K562 (cell line): Measurements from ENCODE around the gene FSTL3. TPM values are rescaled to one million over a fixed set of nuclear protein-coding genes. Genes with fewer than 3 reads are reported as not detected.

Experiments used
- ATAC-seq: fragments of 200-7000 bp; cut with Tn5 transposase; 3 replicates; pipeline ENCODE4 v1.9.1; 2020; ENCODE audit warnings: moderate library complexity
- BruUV-seq: library from RNA; stranded (reverse); fragments of 400-500 nt; replicated peaks from 2 replicates; lab custom pipeline; 2021; lab: Mats Ljungman, UMichigan
- CTCF ChIA-PET: fragments of 300-600 bp; formaldehyde crosslinking; extraction: SDS; loops from one replicate; lab custom pipeline; 2021; ENCODE audit warnings: low intra/inter-chr PET ratio; lab: Yijun Ruan, JAX
- POLR2A ChIA-PET: fragments of 300-600, 350-650 bp; sonication (Branson Sonifier 250); formaldehyde crosslinking; extraction: SDS; loops from one replicate; lab custom pipeline; 2021; ENCODE audit warnings: antibody characterized with exemption, inconsistent platforms; lab: Yijun Ruan, JAX
- DNase-seq, 4 experiments: peaks; one replicate each; pipeline versions ENCODE4 v3.0.0 to v3.0.0-alpha.2; 2011 to 2018; ENCODE audit warnings: low spot score in 3 of 4, mixed read lengths in 3 of 4; ENCODE audit errors: extremely low read depth in 1 of 4
- FAIRE-seq: peaks from 2 replicates; lab custom pipeline; 2011; peaks lifted over from hg19 to GRCh38; lab: Jason Lieb, UNC
- H2AFZ ChIP-seq: 2 replicates; pipeline ENCODE4 v1.6.0; 2011; ENCODE audit warnings: low read depth, low read length, control low read depth, inconsistent platforms
- H3K27ac ChIP-seq: fragments of 200-600 bp; 3 replicates; pipeline ENCODE4 v1.8.0; 2011; ENCODE audit warnings: low read depth, mild to moderate bottlenecking, control low read depth, inconsistent platforms, low read length, moderate library complexity, mixed read lengths; ENCODE audit errors: extremely low read depth
- H3K27me3 ChIP-seq, 2 experiments: fragments of 300-600 bp in 1 of 2; 2 replicates in 1 of 2; 3 replicates in 1 of 2; pipeline versions ENCODE4 v1.6.0 to v1.8.0; 2011; ENCODE audit warnings: inconsistent platforms in 2 of 2, low read length in 2 of 2, mild to moderate bottlenecking in 1 of 2, mixed read lengths in 1 of 2, moderate library complexity in 1 of 2; ENCODE audit not compliant: control insufficient read depth in 2 of 2, insufficient read depth in 2 of 2
- H3K36me3 ChIP-seq: fragments of 300-600 bp; 3 replicates; pipeline ENCODE4 v1.8.0; 2011; ENCODE audit warnings: mild to moderate bottlenecking, low read length, inconsistent platforms; ENCODE audit not compliant: control insufficient read depth, insufficient read depth
- H3K4me1 ChIP-seq, 2 experiments: fragments of 200-600 bp in 1 of 2; replicated peaks in 1 of 2; 2 replicates in 1 of 2; 3 replicates in 1 of 2; pipeline versions ENCODE4 v1.5.1 to v1.8.0; 2011; ENCODE audit warnings: inconsistent platforms in 2 of 2, low read length in 2 of 2, mild to moderate bottlenecking in 1 of 2, mixed read lengths in 1 of 2, moderate library complexity in 1 of 2; ENCODE audit not compliant: control insufficient read depth in 2 of 2, insufficient read depth in 2 of 2
- H3K4me2 ChIP-seq: 2 replicates; pipeline ENCODE4 v1.6.1; 2011; ENCODE audit warnings: low read length, control low read depth, inconsistent platforms, mixed read lengths; ENCODE audit not compliant: insufficient read depth
- H3K4me3 ChIP-seq: fragments of 200-600 bp; sonication (generic), shearing (Covaris generic); 2 replicates; pipeline ENCODE4 v1.5.1; 2016; ENCODE audit warnings: control low read depth, inconsistent platforms
- H3K79me2 ChIP-seq: fragments of 200-600 bp; 3 replicates; pipeline ENCODE4 v1.8.0; 2011; ENCODE audit warnings: low read length, inconsistent platforms; ENCODE audit not compliant: control insufficient read depth, insufficient read depth
- H3K9ac ChIP-seq, 2 experiments: 2 replicates each; pipeline versions ENCODE4 v1.6.0 to v1.6.1; 2011; ENCODE audit warnings: low read depth in 2 of 2, low read length in 2 of 2, control low read depth in 1 of 2, inconsistent platforms in 1 of 2, mild to moderate bottlenecking in 1 of 2, mixed read lengths in 1 of 2; ENCODE audit not compliant: insufficient read depth in 1 of 2
- H3K9me1 ChIP-seq: one replicate; pipeline ENCODE4 v1.6.0; 2011; ENCODE audit warnings: inconsistent platforms, mild to moderate bottlenecking, low read length, moderate library complexity; ENCODE audit not compliant: control insufficient read depth, insufficient read depth
- H3K9me3 ChIP-seq: replicated peaks from 2 replicates; pipeline ENCODE4 v1.5.1; 2011; ENCODE audit warnings: low read depth, low read length, inconsistent platforms; ENCODE audit not compliant: control insufficient read depth, insufficient read depth
- H4K20me1 ChIP-seq: replicated peaks from 2 replicates; pipeline ENCODE4 v1.6.1; 2011; ENCODE audit warnings: low read length, inconsistent platforms, mixed read lengths; ENCODE audit not compliant: control insufficient read depth, insufficient read depth
- FOXP1 ChIP-seq: sonication (generic); formaldehyde crosslinking; IDR thresholded peaks from 2 replicates; pipeline ENCODE4 v1.8.0; 2022; ENCODE audit warnings: mild to moderate bottlenecking, missing genetic modification reagents
- FUS ChIP-seq: fragments of 200-400 bp; formaldehyde crosslinking; optimal IDR thresholded peaks from 2 replicates; pipeline ENCODE3; 2017; ENCODE audit warnings: low read depth, low read length
- KLF13 ChIP-seq: fragments of 450-650 bp; IDR thresholded peaks from 2 replicates; pipeline ENCODE4 v1.6.1; 2016; ENCODE audit warnings: missing genetic modification characterization, low read depth, mild to moderate bottlenecking, missing compliant biosample characterization, moderate library complexity, borderline replicate concordance
- MED1 ChIP-seq: sonication (generic); formaldehyde crosslinking; IDR thresholded peaks from 2 replicates; pipeline ENCODE4 v1.8.1; 2023; ENCODE audit warnings: missing genetic modification reagents, borderline replicate concordance
- POLR2G ChIP-seq: fragments of 200-400 bp; formaldehyde crosslinking; IDR thresholded peaks from 2 replicates; pipeline ENCODE4 v1.6.1; 2017; ENCODE audit warnings: low read depth, mild to moderate bottlenecking, antibody characterized with exemption, low read length, moderate library complexity
- SRSF3 ChIP-seq: fragments of 200-400 bp; formaldehyde crosslinking; IDR thresholded peaks from 2 replicates; pipeline ENCODE4 v1.6.1; 2016; ENCODE audit warnings: mild to moderate bottlenecking, low read length, moderate library complexity; ENCODE audit not compliant: insufficient read depth
- VEZF1 ChIP-seq: fragments of 200-800 bp; sonication (Bioruptor generic); IDR thresholded peaks from 2 replicates; pipeline ENCODE4 v1.6.1; 2017; ENCODE audit warnings: missing genetic modification characterization, missing compliant biosample characterization
- YY1 ChIP-seq, 3 experiments: IDR thresholded peaks; 2 replicates each; pipeline ENCODE4 v1.6.1; 2011; ENCODE audit warnings: low read length in 2 of 3, mild to moderate bottlenecking in 2 of 3, moderate library complexity in 2 of 3, borderline replicate concordance in 1 of 3, control low read depth in 1 of 3, low read depth in 1 of 3; ENCODE audit not compliant: insufficient read depth in 3 of 3, insufficient replicate concordance in 2 of 3, control insufficient read depth in 1 of 3, insufficient read length in 1 of 3; ENCODE audit errors: extremely low read depth in 1 of 3
- ZBTB33 ChIP-seq: sonication (generic); formaldehyde crosslinking; IDR thresholded peaks from 2 replicates; pipeline ENCODE4 v1.8.1; 2023; ENCODE audit warnings: mild to moderate bottlenecking, missing genetic modification reagents
- ZFPM2 ChIP-seq: fragments of 250-450 bp; sonication (Bioruptor Pico); IDR thresholded peaks from 2 replicates; pipeline ENCODE4 v1.5.1; 2022; ENCODE audit warnings: mild to moderate bottlenecking
- ZNF280A ChIP-seq: fragments of 450-650 bp; IDR thresholded peaks from 2 replicates; pipeline ENCODE4 v1.6.1; 2018; ENCODE audit warnings: mild to moderate bottlenecking, low read depth; ENCODE audit not compliant: partially characterized antibody
- ZNF551 ChIP-seq: fragments of 250-450 bp; sonication (Bioruptor Pico); IDR thresholded peaks from 2 replicates; pipeline ENCODE4 v1.5.0; 2021; ENCODE audit warnings: mild to moderate bottlenecking, moderate library complexity
- WGBS: fragments of 100-300 bp; shearing (Covaris generic); methylation state at CpG from one replicate; pipeline ENCODE4 v1.1.6; 2016; ENCODE audit warnings: low coverage, mixed read lengths; ENCODE audit not compliant: insufficient coverage; ENCODE audit errors: missing lambda C conversion rate; 5-methylcytosine and 5-hydroxymethylcytosine counted together
- in situ Hi-C: fragments of 300-500 bp; cut with MboI; formaldehyde crosslinking; loops from 4 replicates; pipeline ENCODE4 v1.15.0; 2018; ENCODE audit warnings: inconsistent platforms, mixed read lengths
- intact Hi-C: fragments of 100-400 bp; cut with micrococcal nuclease; formaldehyde crosslinking; loops from 2 replicates; pipeline ENCODE4 v1.14.2; 2022
- polyA plus RNA-seq, 8 experiments: library from polyadenylated mRNA; depleted of rRNA in 4 of 8; stranded (reverse) in 5 of 8; unstranded in 3 of 8; fragments of >200 nt; fragmentation: Nextera tagmentation in 2 of 8; fragmentation: Illumina TruSeq in 1 of 8; extraction: Ambion mirVana in 2 of 8; extraction: Trizol in 1 of 8; gene quantifications; 2 replicates each; pipeline versions ENCODE4 v1.2.1 to v1.2.3, GENCODE V29; 2011 to 2014; ENCODE audit warnings: inconsistent platforms in 1 of 8, missing spikeins in 1 of 8
- total RNA-seq, 7 experiments: library from RNA; depleted of rRNA in 6 of 7; stranded (reverse); fragments of >200 nt in 6 of 7; fragmentation: Illumina TruSeq in 2 of 7; extraction: Trizol in 2 of 7; gene quantifications; 2 replicates each; pipeline versions ENCODE4 v1.2.1 to v1.2.3, GENCODE V29; 2011 to 2021; ENCODE audit warnings: low replicate concordance in 1 of 7

Gene FSTL3
- total and polyA plus RNA-seq, 9 of the 15 experiments (the other 6 are each of a cell fraction or from before 2014, with no cell fraction given): 0.35 to 6.8 (median 4.2) TPM; not detected in 1

GRCh38 chr19:648904-649801 is 27.0 kb upstream of the FSTL3 start:
- no peak for ATAC-seq
- Histone ChIP-seq H3K4me3 (no peak overlapping the region), H3K9me3 (no peaks in the 10 kb centered on the region), H3K27ac (no peak overlapping the region)
- WGBS: 96% methylated on average over 19 of the region's 53 CpGs
- no peak for TF ChIP-seq FOXP1
- peak; percentile 80 for TF ChIP-seq ZBTB33 (CRISPR knock-in tag)
- no peak for TF ChIP-seq ZNF551 (CRISPR knock-in tag)
- TF ChIP-seq SRSF3: no peak
- TF ChIP-seq VEZF1 (CRISPR knock-in tag): peak; percentile 21; the same call in 1 of the 2 replicates
- no peak for TF ChIP-seq YY1 (IDR thresholded peaks at IDR 0.05; ENCODE audit: borderline replicate concordance in 1 of 3, control insufficient read depth in 1 of 3, extremely low read depth in 1 of 3, insufficient read depth in 3 of 3, insufficient read length in 1 of 3, insufficient replicate concordance in 2 of 3, low read depth in 1 of 3, low read length in 2 of 3)
- TF ChIP-seq ZFPM2: no peak
- no peak for TF ChIP-seq MED1 (CRISPR knock-in tag)
- TF ChIP-seq KLF13 (tag): no peak
- TF ChIP-seq ZNF280A: no peak
- TF ChIP-seq FUS: no peak
- peak; percentile 9; the same call in 1 of the 2 replicates for TF ChIP-seq POLR2G
- TF ChIP-seq, all 486 proteins: peak for 3
- ChIA-PET POLR2A (interaction anchor here (0.6 to 1.6 kb wide), 3 partner anchors 8 to 14 kb away, joined by 3 to 4 read pairs (median 4); no protein-coding TSS in a partner anchor), CTCF (no interaction called here)
- Histone ChIP-seq H3K9me1 (no peaks in the 10 kb centered on the region), H3K4me2 (no peak overlapping the region), H3K27me3 (no peaks in the 10 kb centered on the region), H3K9ac (no peak overlapping the region), H2AFZ (no peak overlapping the region), H3K4me1 (peaks cover 0 to 34% of the 10 kb centered on the region in 2 experiments; a peak in 2 of 5 replicates), H4K20me1 (peaks cover 8% of the 10 kb centered on the region), H3K79me2 (peaks cover 22% of the 10 kb centered on the region), H3K36me3 (peaks cover 87% of the 10 kb centered on the region; the same call in 2 of the 3 replicates)
- no TSS peak for BruUV-seq
- in situ Hi-C loops (no loop called here), intact Hi-C loops (no loop called here)
- no peak for FAIRE-seq
- peak in 1 of 4 experiments; percentile 17 for DNase-seq
